ENCODE results near the gene SCGB1C1.
A peak's percentile ranks its signal among the peaks of the same experiment; 100 is the strongest.

Gene SCGB1C1

DNA sequence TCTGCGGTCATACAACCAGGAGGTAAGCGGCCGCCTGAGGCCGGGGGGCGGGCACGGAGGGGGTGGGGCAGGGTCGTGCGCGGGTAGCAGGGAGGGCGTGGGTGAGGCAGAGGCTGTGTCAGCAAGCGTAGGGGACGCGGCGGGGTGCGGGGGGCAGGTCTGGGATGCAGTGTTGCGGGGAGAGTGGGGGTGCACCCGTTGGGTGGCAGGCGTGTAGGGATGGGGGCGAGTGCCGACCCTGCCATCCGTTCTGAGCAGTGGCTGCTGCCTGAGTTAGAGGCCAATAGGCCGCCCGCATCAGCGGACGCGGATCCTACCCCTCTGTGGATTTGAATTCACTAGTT, 16.0 kb downstream of the SCGB1C1 start:
- no peak for DNase-seq (ENCODE audit: low spot score in 2 of 2)
- H3K36me3 Mint-ChIP-seq, result peaks cover 9% of the 10 kb centered on the region

DNA sequence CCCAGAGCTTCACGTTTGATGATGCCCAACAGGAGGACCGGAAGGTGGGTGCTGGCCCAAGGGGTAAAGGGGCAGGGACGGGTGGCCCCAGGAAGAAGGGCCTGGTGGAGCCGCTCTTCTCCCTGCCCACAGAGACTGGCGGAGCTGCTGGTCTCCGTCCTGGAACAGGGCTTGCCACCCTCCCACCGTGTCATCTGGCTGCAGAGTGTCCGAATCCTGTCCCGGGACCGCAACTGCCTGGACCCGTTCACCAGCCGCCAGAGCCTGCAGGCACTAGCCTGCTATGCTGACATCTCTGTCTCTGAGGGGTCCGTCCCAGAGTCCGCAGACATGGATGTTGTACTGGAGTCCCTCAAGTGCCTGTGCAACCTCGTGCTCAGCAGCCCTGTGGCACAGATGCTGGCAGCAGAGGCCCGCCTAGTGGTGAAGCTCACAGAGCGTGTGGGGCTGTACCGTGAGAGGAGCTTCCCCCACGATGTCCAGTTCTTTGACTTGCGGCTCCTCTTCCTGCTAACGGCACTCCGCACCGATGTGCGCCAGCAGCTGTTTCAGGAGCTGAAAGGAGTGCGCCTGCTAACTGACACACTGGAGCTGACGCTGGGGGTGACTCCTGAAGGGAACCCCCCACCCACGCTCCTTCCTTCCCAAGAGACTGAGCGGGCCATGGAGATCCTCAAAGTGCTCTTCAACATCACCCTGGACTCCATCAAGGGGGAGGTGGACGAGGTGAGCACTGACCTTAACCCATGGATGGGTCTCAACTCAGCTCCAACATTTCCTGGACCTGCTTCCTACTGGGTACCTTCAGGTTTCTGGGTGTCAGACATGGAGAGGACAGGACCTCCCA, 16.6 kb downstream of the SCGB1C1 start:
- Mint-ChIP-seq H3K36me3 (peaks cover 11% of the 10 kb centered on the region), H3K4me3 (peak overlapping the region; percentile 90), H3K27me3 (no peaks in the 10 kb centered on the region), H3K9me3 (no peaks in the 10 kb centered on the region), H3K27ac (peak overlapping the region; percentile 90), H3K4me1 (peaks cover 14% of the 10 kb centered on the region)
- ATAC-seq (ENCODE audit: low read depth), result no peak
- DNase-seq (ENCODE audit: low spot score in 2 of 2), result no peak

More for the DNA sequence above, 16.0 kb downstream of the SCGB1C1 start:
- Mint-ChIP-seq H3K27ac (peak overlapping the region; percentile 90), H3K4me1 (peaks cover 16% of the 10 kb centered on the region), H3K4me3 (peak overlapping the region; percentile 90), H3K27me3 (no peaks in the 10 kb centered on the region), H3K9me3 (no peaks in the 10 kb centered on the region)
- ATAC-seq (ENCODE audit: low read depth), result peak; percentile 2

DNA sequence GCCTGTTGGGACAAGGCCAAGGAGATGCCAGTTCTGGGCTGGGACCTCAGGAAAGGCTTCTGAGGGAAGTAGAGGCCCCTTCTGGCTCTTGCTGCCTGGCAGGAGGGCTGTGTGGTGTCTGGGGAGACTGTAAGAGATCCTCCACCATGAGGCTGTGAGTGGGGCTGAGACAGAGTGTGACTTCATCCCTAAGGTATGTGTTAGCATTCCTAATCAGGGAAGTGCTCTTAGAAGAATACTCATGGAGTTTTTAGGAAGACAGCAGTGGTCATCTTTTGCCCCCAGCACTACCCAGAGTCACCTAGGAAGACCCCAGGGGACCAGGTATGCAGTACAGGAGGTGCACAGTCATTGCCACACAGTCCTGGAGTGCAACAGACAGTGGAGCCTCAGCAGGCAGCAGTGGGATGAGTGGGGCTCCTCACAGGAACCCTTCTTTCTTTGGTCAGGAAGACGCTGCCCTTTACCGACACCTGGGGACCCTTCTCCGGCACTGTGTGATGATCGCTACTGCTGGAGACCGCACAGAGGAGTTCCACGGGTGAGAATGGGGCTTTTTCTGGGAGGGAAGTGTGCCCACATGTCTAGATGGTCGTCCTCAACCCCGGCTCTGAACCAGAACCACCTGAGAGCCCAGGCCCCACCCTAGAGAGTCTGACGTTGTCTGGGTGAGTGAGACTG, 17.4 kb downstream of the SCGB1C1 start:
- H3K27ac Mint-ChIP-seq, result peak overlapping the region; percentile 14

DNA sequence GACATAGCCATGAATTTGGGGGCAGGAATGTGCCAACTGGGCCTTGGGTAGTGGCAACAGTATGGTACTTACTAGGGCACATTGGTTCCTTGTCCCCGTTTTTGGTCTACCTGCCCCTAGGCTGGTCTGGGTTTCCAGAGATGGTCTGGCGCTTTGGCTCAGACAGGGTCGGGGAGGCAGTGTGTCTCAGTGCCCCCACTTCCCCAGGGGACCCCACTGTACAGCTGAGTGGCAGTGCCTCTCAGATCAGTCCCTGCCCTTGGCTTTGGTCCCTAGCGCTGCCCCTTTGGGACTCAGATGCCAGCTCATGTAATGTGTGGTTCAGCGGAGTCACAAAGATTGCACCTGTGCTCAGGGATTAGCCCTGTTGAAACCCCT, 17.9 kb downstream of the SCGB1C1 start:
- H3K27me3 Mint-ChIP-seq, result no peaks in the 10 kb centered on the region
- no peak for DNase-seq (ENCODE audit: low spot score in 2 of 2)
- H3K36me3 Mint-ChIP-seq, result peaks cover 15% of the 10 kb centered on the region
- ATAC-seq (ENCODE audit: low read depth), result no peak
- H3K4me3 Mint-ChIP-seq, result no peak overlapping the region
- H3K4me1 Mint-ChIP-seq, result peaks cover 12% of the 10 kb centered on the region
- H3K9me3 Mint-ChIP-seq, result no peaks in the 10 kb centered on the region
- H3K27ac Mint-ChIP-seq, result peak overlapping the region; percentile 14

More for the DNA sequence above, 17.4 kb downstream of the SCGB1C1 start:
- H3K4me1 Mint-ChIP-seq, result peaks cover 14% of the 10 kb centered on the region
- DNase-seq (ENCODE audit: low spot score in 2 of 2) (no peak), ATAC-seq (ENCODE audit: low read depth) (no peak)
- H3K4me3 Mint-ChIP-seq, result peak overlapping the region; percentile 37
- H3K36me3 Mint-ChIP-seq, result peaks cover 13% of the 10 kb centered on the region
- H3K9me3 Mint-ChIP-seq, result no peaks in the 10 kb centered on the region
- no peaks in the 10 kb centered on the region for H3K27me3 Mint-ChIP-seq

DNA sequence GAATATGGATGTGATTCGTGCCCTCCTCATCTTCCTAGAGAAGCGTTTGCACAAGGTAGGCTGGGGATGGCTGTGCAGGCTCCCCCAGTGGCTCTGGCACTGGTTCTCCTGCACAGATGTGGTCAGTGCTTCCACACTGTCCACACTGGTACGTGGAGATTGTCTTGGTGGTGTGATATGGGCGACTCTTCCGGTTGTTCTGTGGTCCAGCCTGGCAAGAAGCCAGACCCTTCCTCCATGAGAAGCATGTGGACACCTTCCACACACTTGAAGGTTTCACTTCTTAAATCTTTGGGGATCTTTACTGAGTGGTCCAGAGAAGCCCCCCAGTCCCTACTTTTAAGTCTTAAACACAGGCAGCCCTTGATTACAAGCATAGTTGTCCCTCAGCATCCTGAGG, 18.4 kb downstream of the SCGB1C1 start:
- no peak overlapping the region for H3K27ac Mint-ChIP-seq
- H3K4me3 Mint-ChIP-seq, result no peak overlapping the region
- peaks cover 15% of the 10 kb centered on the region for H3K36me3 Mint-ChIP-seq
- no peak for ATAC-seq (ENCODE audit: low read depth)
- H3K4me1 Mint-ChIP-seq, result peaks cover 8% of the 10 kb centered on the region
- DNase-seq (ENCODE audit: low spot score in 2 of 2), result no peak
- H3K9me3 Mint-ChIP-seq, result no peaks in the 10 kb centered on the region
- H3K27me3 Mint-ChIP-seq, result no peaks in the 10 kb centered on the region

DNA sequence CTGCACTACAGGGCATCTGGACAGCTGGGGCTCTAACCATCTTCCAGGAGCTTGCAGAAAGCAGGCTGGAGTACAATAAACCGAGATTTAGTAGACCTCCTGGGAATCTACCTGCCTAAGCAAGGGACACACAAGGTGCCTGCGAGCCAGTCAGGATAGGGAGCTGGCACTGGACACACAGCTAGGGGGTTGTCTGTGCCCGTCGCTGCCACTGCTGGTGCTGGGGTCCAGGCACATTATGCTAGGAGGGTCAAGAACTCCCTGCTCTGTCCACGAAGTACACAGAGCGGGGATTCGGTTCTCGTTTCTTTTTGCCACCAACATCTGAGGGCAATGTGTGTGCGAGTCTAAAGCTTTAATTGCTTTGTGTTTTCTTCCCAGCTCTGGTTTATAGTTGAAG, 18.9 kb downstream of the SCGB1C1 start:
- no peaks in the 10 kb centered on the region for H3K27me3 Mint-ChIP-seq

DNA sequence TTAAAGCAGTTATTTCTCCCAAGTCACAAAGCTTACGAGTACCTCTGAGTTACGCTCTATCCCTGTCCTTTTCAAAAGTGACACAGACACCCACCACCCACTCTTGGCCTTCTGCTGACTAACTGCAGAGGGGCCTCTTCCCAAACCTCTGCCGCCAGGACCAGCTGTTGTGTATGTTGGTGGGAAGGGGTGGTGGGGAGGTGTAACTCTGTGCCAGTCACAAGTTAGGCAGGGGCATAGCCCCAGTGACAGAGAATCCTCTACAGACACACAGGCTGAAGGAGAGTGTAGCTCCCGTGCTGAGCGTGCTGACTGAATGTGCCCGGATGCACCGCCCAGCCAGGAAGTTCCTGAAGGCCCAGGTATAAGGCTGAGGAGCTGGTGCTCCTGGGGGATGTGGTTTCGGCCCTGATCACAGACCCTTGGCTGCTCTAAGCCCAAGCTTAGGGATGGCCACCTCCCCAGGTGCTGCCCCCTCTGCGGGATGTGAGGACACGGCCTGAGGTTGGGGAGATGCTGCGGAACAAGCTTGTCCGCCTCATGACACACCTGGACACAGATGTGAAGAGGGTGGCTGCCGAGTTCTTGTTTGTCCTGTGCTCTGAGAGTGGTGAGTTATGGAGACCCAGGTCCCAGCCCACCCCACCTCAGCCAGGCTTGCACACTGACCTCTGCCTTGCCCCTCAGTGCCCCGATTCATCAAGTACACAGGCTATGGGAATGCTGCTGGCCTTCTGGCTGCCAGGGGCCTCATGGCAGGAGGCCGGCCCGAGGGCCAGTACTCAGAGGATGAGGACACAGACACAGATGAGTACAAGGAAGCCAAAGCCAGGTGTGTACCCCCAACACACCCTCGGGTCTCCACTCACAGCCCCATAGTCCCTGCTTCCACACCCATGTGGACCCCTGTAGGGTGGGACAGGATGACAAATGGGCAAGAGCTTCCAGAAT, 19.5 kb downstream of the SCGB1C1 start:
- Mint-ChIP-seq H3K4me3 (no peak overlapping the region), H3K36me3 (peaks cover 15% of the 10 kb centered on the region), H3K4me1 (peaks cover 7% of the 10 kb centered on the region), H3K27ac (no peak overlapping the region), H3K27me3 (no peaks in the 10 kb centered on the region), H3K9me3 (no peaks in the 10 kb centered on the region)
- DNase-seq (ENCODE audit: low spot score in 2 of 2), result no peak
- ATAC-seq (ENCODE audit: low read depth), result no peak

More for the DNA sequence above, 18.9 kb downstream of the SCGB1C1 start:
- Mint-ChIP-seq H3K36me3 (peaks cover 15% of the 10 kb centered on the region), H3K4me3 (no peak overlapping the region), H3K9me3 (no peaks in the 10 kb centered on the region), H3K27ac (no peak overlapping the region), H3K4me1 (peaks cover 7% of the 10 kb centered on the region)
- no peak for DNase-seq (ENCODE audit: low spot score in 2 of 2)
- no peak for ATAC-seq (ENCODE audit: low read depth)

DNA sequence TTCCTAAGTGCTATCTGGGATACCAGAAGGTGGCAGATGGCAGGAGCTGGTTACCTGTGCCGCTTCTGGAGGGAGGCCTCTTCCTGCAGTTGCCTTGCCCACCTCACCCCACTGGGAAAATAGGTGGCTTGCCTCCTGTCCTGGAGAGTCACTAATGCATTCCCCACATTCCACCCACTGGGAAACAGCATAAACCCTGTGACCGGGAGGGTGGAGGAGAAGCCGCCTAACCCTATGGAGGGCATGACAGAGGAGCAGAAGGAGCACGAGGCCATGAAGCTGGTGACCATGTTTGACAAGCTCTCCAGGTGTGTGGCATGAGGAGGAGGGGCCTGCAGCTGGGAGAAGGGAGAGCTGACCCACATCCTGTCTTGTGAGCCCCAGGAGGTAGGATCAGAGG, 20.2 kb downstream of the SCGB1C1 start:
- Mint-ChIP-seq H3K36me3 (peaks cover 15% of the 10 kb centered on the region), H3K27ac (no peak overlapping the region), H3K27me3 (no peaks in the 10 kb centered on the region), H3K4me1 (peaks cover 10% of the 10 kb centered on the region), H3K4me3 (no peak overlapping the region), H3K9me3 (no peaks in the 10 kb centered on the region)
- DNase-seq (ENCODE audit: low spot score in 2 of 2) (no peak), ATAC-seq (ENCODE audit: low read depth) (no peak)

DNA sequence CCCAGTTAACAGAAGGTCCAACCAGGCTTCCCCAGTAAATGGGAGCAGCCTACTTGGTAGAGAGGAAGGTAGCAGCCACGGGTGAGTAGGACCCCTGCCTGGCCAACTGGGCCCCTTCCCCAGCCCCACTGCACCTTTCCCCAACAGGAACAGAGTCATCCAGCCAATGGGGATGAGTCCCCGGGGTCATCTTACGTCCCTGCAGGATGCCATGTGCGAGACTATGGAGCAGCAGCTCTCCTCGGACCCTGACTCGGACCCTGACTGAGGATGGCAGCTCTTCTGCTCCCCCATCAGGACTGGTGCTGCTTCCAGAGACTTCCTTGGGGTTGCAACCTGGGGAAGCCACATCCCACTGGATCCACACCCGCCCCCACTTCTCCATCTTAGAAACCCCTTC, 21.2 kb downstream of the SCGB1C1 start:
- H3K27ac Mint-ChIP-seq, result no peak overlapping the region

DNA sequence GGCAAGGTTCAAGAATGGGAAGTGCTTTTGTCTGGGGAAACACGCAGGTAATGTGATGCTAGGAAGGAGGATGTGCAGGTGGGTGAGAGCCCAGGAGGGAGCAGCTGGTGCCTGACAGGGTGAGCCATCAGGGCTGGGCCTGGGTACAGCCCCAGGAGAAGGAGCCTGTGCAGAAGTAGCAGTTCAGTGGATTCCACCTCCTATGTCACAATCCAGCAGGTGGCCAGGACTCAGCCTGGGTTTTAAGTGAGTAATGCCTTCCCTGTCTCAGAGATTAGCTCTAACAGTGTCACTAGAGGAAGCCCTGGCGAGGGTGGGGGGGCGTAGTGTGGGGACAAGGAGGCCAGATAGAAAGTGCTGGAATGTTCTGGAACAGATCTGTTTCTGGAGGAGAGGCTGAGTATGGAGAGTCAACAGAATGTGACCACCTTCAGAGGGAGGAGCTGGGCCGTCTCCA, 22.7 kb downstream of the SCGB1C1 start:
- Mint-ChIP-seq H3K36me3 (peaks cover 17% of the 10 kb centered on the region), H3K27me3 (no peaks in the 10 kb centered on the region), H3K4me3 (no peak overlapping the region)

More for the DNA sequence above, 21.2 kb downstream of the SCGB1C1 start:
- no peak overlapping the region for H3K4me3 Mint-ChIP-seq
- peaks cover 13% of the 10 kb centered on the region for H3K36me3 Mint-ChIP-seq
- H3K9me3 Mint-ChIP-seq, result no peaks in the 10 kb centered on the region
- ATAC-seq (ENCODE audit: low read depth) (no peak), DNase-seq (ENCODE audit: low spot score in 2 of 2) (no peak)
- H3K27me3 Mint-ChIP-seq, result no peaks in the 10 kb centered on the region
- H3K4me1 Mint-ChIP-seq, result peaks cover 6% of the 10 kb centered on the region

DNA sequence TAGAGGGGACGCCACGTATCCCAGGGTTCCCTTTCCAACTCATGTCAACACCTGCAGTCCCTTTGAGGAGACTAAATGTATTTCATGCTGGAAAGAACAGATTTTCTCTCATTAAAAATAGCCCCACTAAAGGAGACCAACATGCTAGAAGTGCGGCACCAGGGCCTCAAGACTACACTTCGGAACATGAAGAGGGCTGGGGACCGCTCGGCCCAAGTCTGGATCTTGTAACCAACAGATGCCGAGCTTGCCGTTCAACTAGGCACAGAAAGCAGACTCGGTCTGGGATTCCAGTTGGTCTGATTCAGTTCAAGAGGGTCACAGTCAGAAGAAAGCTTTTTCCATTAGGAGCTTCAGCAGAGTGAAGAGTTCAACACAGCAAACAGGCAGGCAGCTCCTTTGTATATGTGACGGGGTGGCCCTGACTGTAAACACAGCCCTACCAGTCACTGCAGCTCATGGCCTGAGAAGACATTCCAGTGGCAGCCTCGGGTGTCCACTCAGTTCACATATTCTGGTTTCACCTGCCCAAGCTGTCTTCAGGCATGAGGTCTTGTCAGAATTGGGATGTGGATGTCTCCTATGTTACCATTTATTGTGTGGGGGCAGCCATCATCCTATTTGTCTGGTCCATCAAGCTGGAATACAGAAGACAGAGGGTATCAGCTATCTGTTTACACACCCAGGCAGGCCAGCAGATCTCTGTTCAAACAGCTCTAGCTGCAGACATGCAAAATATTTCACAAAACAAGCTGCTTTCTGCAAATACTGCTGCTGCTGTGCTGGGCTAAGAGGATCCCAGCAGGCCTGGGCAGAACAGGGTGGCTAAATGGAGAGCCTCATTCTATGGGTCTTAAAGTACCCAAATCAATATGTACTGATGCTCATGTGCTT, 23.4 kb downstream of the SCGB1C1 start:
- H3K4me1 Mint-ChIP-seq, result peaks cover 3% of the 10 kb centered on the region
- ATAC-seq (ENCODE audit: low read depth), result no peak
- peaks cover 17% of the 10 kb centered on the region for H3K36me3 Mint-ChIP-seq
- no peaks in the 10 kb centered on the region for H3K27me3 Mint-ChIP-seq
- no peak for DNase-seq (ENCODE audit: low spot score in 2 of 2)
- no peaks in the 10 kb centered on the region for H3K9me3 Mint-ChIP-seq
- H3K27ac Mint-ChIP-seq, result no peak overlapping the region
- H3K4me3 Mint-ChIP-seq, result no peak overlapping the region

More for the DNA sequence above, 22.7 kb downstream of the SCGB1C1 start:
- no peak for DNase-seq (ENCODE audit: low spot score in 2 of 2)
- no peaks in the 10 kb centered on the region for H3K9me3 Mint-ChIP-seq
- ATAC-seq (ENCODE audit: low read depth), result no peak
- H3K27ac Mint-ChIP-seq, result no peak overlapping the region
- peaks cover 3% of the 10 kb centered on the region for H3K4me1 Mint-ChIP-seq

DNA sequence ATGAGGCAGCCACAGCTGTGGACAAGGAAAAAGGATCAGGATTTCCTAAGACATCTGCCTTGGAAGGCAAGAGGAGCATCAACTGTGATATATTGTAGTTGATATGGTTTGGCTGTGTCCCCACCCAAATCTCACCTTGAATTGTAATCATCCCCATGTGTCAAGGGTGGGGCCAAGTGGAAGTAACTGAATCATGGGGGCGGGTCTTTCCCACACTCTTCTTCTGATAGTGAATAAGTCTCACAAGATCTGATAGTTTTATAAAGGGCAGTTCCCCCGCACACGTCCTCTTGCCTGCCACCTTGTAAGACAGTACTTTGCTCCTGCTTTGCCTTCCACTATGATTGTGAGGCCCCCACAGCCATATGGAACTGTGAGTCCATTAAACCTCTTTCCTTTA, 24.8 kb downstream of the SCGB1C1 start:
- Mint-ChIP-seq H3K27me3 (no peaks in the 10 kb centered on the region), H3K9me3 (no peaks in the 10 kb centered on the region), H3K36me3 (peaks cover 22% of the 10 kb centered on the region), H3K4me3 (no peak overlapping the region), H3K27ac (peak overlapping the region; percentile 20), H3K4me1 (peaks cover 3% of the 10 kb centered on the region)
- ATAC-seq (ENCODE audit: low read depth) (no peak), DNase-seq (ENCODE audit: low spot score in 2 of 2) (no peak)
